Hindlimb muscle (tissue), 1 donor: ENCODE measurements around the gene CNGA2. TPM values are rescaled to one million over a fixed set of nuclear protein-coding genes. Genes with fewer than 3 reads are reported as not detected.
"Not testable (repeated sequence)": the region's sequence is repeated elsewhere in the genome, so short reads cannot be mapped to it uniquely, and the experiment has no call there.

Source experiments
- DNase-seq: peaks from one replicate; pipeline ENCODE4 v3.0.0-alpha.2; 2013
- polyA plus RNA-seq: library from polyadenylated mRNA; unstranded; fragments of 120-200 nt; gene quantifications from one replicate; pipeline ENCODE4 v1.2.1, GENCODE V29; 2013; ENCODE audit not compliant: insufficient read length

The CNGA2 gene
- not detected for polyA plus RNA-seq

DNA sequence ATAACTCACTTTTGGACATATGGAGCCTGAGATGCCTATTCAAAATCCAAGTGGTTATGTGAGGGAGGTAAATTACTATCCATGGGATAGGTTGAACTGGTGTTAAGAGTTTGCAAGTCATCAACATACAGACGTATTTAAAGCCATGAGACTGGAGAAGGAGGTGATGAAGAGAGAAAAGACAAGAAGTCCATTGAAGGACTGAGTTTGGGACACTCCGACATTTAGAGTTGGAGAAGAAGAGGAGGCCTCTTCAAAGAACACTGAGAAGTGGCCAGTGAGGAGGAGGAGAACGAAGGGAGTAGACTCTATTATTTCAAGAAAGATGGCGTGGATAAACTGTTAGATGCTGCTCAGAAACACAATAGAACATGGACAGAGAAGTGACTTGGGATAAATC lies at the start of gene CNGA2:
Gene CNGA2, plus strand, starts transcription at position 301 of the 400 bp plus-strand sequence. CDS start 3,738 bp downstream, outside the sequence.
- no peak for DNase-seq

DNA sequence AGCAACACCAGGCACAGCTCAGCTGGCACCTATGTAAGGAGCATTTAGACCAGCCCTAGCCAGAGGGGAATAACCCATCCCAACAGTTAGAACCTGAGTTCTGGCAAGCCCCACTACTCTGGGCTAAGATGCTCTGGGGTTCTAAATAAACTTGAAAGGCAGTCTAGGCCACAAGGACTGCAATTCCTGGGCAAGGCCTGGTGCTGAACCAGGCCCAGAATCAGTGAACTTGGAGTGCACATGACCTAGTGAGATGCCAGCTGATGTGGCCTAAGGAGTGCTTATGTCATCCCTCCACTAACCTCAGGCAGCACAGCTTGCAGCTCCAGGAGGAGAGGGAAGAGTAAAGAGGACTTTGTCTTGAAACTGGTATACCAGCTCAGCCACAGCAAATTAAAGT lies 46.9 kb upstream of the CNGA2 start:
- DNase-seq, result no peak

DNA sequence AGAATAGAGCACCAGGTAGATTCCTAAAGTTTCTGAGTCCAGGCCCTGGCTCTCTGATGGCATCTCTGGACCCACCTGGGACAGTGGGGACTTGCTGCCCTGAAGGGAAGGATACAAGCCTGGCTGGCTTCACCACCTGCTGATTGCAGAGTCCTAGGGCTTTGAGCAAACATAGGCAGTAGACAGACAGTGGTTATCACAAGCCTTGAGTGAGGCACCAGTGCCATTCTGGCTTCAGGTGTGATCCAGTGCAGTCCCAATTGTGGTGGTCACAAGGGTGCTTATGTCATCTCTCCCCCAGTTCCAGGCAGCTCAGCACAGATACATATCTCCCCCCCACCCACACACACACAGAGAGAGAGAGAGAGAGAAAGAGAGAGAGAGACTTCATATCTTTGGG lies 45.9 kb upstream of the CNGA2 start:
- DNase-seq, result no peak

DNA sequence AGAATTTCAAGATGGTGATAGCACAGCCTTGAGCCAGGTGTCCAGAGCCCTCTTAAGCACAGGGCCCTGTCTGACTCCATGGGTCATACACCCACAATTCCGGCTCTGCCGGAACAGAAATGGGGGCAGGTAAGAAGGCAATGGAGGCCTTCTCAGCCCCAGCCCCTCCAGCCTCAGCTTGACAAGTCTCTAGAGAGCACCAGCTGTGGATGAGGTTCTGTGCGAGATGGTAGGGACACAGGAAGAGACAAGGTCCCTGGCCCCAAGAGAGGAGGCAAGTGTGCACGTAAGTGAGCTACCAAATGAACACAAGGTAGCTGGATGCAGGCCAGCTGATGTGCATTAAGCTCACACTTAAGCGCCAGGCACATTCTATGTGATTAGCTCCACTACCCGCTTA lies 41.7 kb upstream of the CNGA2 start:
- no peak for DNase-seq

DNA sequence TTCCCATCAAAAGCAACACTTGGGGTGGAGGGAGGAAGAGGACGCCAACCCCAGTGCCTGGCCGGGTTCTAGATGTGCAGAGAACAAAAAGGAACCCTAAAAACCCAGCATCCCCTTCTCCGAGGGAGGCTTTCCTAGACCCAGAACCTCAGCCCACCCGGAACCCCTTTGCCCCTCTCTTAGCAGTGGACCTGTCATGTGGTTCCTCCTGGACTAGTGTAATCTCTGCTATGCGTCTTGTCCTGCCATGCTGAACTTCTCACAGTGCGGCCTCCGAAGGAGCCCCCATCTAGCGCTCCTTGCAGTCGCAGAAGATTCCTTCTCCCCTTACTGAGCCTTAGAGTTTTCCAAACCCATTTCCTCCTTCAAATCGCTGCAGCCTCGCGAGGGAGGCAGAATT lies 40.4 kb upstream of the CNGA2 start:
- DNase-seq, result no peak

DNA sequence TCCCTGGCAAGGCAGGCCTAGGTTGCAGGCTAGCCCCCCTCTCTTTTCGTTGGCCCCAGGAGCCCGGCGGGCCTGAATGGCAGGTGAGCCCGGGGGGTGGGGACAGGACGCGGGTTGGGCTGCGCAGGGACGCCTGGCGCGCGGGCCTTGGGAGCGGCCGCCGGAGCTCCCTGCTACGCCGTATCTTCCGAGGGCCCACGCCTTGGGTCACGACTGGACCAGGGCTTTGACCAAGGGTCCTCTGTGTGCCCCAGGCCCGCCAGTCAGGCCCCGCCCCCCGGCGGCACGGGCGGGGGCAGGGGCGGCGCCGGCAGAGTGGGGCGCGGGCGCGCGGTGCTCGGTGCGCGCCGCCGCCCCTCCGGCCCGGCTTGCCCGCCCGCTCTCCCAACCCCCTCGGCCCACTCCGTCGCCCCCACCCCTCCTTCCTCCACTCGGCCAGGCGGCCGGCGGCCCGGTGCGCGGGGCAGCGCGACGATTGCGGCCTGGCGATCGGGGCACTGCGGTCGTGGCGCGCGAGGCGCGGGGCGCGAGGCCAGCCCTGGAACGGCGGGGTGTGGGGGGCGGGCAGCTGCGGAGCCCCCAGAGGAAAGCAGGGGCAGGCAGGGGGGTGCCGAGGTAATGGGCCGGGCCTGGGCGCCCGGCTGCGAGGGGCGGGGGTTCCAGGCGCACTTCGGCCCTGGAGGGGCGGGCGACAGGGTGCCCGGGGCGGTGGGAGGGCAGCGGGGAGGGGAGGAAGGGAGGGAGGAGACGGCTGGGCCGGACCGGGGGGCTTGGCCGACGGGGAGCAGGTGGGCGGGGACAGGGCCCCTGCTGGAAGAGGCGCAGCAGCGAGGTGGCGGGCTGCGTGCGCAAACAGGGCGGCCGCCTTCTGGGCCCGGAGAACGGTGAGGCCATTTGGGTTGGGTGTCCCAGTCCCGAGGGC lies 39.6 kb upstream of the CNGA2 start, which contains the start of gene PRRG3:
Gene PRRG3, plus strand, starts transcription at position 798 of the 922 bp plus-strand sequence. CDS start 3,357 bp downstream, outside the sequence.
- peak; percentile 62 for DNase-seq

DNA sequence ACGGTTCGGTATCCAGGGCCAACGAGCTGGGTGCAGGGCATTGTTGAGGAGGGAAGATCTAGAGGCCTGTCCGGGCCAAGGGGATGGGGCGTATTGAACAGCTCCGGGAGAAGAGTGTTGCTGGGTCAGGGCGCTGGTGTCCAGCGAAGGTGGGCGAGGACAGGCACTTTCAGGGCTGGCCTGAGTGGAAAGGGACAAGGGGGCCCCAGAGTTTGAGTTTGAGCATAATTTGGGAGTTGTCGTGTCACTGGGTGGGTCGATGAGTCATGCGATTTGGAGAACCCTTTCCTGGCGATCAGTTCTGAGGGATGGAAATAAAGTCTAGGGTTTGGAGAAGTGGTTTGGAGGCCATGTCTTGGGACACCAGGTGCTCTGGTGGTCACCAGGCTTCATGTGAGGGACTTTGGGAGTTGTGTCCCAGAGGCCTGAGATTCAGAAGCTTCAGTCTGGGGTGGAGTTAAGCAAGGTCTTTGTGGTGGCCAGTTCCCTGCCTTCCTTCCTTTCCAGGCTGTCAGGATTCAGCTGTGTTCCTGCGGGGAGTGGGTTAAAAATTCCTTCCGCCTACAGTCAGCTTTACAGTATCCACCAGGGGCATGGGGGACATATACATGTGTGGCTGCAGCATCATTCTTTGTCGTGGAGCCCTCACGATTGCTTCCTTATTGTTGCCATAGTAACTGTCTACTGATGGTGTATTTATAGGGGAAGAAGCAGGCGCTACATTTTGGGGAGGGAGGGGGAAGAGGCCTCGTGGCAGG lies 38.8 kb upstream of the CNGA2 start:
- peak; percentile 44 for DNase-seq

DNA sequence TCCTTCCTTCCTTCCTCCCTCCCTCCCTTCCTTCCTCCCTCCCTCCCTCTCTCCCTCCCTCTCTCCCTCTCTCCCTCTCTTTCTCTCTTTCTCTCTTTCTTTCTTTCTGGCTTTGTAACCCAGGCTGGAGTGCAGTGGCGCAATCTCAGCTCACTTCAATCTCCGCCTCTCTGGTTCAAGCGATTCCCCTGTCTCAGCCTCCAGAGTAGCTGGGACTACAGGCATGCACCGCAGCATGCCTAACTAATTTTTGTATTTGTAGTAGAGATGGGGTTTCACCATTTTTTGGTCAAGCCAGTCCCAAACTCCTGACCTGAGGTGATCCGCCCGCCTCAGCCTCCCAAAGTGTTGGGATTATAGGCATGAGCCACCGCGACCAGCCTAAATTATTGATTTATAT lies 37.5 kb upstream of the CNGA2 start:
- DNase-seq, result not testable (repeated sequence)

DNA sequence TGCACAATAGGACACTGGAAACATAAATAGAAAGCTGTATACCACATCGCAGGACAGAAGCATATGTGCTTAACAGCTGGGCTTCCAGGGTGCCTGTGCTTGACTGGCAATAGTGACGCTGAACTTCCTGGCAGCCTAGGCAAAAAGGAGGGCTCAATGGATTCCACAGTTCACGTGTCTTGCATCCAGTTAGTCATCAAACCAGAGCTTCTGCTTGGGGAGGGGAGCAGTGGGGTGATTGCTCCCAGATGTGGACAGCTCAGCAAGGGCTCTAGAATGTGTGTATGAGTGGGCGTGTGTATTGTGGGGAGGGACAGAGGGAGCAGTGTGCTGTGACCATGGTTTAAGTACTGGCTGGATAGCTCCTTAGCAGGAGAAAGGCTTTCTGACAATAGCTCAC lies 37.0 kb upstream of the CNGA2 start:
- peak; percentile 81 for DNase-seq

DNA sequence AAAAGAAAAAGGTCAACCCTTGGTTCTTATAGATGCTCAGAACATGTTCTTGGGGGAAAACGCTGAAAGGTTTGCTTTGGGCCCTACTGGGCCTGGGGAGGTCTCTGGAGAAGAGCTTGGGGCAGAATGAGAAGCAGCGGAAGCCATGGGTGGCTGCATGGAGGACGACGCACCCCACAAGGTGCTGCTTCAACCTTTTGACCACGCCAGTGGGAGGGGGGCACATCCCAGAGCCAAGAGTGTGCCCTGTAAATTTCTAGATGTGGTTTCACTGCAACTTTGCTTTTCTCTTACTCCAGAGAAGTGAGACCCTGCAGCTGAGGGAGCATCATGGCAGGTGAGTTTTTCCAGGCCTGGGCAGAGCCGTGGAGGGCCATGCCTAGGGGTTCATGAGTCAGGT lies 36.1 kb upstream of the CNGA2 start:
- DNase-seq, result no peak

DNA sequence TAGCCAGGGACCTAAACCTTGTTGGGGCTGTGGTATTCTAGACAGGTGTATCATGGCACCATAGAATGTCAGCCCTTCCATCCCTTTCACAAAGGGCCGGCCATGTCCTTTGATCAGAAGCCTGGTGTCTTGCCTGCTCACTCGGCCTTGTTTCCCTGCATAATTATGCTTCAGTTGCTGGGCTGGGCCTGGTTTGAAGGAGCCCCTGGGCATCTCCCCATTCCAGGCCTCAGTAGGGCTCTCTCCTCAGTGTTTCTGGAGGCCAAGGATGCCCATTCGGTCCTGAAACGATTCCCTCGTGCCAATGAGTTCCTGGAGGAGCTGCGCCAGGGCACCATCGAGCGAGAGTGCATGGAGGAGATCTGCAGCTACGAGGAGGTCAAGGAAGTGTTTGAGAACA lies 34.8 kb upstream of the CNGA2 start:
- DNase-seq, result no peak

DNA sequence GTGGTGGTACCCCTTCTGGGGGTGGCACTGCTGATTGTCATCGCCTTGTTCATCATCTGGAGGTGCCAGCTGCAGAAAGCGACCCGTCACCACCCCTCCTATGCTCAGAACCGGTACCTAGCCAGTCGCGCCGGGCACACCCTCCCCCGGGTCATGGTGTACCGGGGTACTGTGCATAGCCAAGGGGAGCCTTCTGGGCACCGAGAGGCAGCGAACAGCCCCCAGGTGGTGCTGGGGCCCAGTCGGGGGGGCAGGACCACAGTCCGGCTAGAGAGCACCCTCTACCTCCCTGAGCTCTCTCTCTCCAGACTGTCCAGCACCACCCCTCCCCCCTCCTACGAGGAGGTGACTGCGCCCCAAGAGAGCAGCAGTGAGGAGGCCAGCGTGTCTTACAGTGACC lies 34.0 kb upstream of the CNGA2 start:
- DNase-seq, result no peak

DNA sequence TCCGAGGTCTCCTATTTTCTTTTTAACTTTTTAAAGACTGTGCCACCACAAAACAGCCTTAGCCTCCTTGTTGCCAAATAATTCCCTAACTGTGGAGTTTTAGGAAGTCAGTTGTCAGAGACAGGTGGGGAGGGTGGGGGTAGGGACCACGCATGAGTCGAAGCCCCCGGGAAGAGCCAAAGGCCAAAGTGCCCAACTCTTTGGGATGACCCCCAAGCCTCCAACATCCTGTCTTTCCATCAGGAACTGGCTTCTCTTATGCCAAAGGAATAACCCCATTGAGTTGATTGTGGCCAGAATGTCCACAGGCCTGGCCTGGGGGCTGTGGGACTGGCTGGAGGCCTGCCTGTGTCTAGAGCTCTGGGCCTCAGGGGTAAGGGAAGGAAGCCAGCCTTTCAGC lies 33.5 kb upstream of the CNGA2 start:
- no peak for DNase-seq

DNA sequence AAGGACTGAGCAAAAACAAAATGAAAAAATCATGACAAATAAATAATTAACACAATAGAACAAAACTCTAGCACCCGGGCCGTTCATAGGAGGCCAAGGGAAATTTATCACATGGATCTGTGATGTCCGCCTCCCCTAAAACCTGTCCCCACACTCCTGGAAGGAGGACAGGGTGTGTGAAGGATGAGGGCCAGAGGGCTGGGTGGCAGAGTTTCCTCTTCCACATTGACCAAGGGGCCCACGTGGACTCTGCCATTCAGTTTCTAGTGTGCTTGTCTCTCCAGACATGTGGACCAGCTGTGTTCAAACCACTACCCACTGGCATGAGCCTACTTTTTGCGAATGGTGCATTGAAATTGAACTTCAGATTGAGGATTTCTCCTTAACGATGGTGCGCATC lies 33.0 kb upstream of the CNGA2 start:
- DNase-seq, result no peak

DNA sequence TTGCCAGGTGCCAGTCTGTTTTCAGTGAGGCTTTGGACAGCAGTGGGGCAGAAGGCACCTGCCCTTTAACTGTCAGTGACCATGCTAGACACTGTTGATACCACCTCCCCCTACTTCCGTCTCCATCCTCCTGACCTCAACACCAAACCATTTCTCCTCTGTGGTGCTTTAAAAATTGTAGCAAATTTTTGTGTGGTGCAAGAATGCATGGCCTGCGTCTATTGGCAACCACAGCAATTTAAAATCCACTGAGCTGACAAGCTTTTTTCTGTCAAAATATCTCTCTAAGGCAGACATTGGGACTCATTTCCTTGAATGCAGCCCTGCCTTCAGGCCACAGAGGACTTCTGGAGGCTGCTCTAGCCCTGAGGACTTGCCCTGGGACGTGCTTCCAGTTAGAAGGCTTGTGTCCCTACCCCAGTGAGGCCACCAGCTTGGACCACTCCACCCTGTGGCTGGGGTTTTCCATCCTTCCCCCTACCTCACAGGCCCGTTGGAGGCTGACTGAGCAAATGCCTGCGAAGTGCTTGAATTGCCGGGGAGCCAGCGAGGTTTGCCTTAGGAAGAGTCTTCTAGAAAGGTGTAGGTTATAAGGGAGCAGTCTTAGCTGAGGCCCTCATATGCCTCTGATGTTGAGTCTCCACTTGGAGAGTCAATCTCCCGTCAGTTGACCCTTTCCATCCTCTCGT lies 32.4 kb upstream of the CNGA2 start:
- DNase-seq, result no peak

DNA sequence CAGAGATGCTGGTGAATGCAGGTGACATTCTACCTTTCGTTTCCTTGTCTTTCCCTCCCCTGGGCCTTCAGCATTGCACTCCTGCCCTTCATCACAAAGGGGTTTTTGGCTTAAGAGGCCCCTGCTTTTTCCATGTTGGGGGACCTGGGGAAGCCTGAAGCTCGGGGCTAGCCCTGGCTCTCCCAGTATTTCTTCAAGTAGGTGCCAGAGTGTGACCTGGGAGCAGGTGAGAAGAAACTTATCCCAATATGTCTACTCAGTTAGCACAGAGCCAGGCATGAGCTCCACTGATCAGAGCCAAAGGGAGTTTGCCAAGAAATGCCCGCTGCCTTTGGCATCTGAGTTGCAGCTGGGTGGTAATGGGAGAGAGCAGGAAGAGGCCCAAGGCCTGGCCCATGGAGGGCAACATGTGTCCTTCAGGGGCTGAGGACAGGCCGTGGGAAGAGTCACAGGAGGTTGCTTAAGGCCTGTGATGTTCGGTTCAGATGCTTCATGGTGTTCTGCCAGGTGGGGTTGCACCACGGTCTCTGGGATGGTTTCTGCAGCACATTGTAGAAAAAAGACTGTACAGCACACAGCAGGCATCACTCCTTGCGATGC lies 31.7 kb upstream of the CNGA2 start:
- DNase-seq, result no peak

DNA sequence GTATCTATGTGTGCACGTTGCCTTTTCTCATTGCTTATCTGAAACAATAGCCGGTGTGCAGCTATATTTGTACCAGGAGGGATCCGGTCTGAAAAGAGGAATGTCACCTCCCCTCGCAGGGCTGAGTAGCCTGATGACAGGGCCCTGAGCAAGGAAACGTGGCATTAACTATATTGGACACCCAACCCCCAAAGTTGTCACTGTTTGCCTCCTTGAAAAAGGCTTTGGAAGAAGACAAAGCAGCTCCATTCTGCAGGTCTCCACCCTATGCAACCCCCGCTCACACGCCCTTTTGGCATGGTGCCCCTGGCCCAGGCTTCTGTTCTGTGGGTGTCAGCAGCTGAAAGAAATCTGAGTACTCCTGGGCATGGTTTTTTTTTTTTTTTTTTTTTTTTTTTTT lies 31.1 kb upstream of the CNGA2 start:
- DNase-seq, result peak; percentile 75

DNA sequence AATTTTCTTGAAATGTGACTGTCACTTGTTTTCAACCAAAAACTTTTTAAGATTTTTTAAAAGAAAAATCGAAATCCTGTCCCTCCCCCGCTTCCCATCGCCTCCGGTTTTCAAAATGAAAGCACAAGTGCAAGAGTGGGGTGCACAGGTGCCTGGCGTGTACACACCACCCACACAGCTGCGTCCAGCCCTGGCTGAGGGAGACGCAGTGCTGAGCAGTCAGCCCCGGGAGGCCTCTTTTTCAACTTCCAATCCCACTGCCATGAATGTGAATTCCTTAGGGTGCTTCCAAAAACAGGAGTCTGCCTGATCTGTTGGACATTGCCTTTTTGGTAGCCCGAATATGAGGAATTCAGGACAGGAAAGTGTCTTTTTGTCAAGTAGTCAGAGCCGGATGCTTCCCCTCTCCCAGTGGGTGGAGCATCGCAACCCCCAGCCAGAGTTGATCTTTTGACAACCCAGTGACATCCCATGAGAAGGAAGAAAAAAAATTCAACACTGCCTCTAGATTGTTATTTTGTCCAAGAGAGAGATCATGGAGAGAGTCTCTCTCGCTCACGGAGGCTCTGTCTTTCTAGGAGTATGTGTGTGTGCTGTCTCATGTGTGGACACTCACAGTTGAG lies 30.4 kb upstream of the CNGA2 start:
- no peak for DNase-seq

DNA sequence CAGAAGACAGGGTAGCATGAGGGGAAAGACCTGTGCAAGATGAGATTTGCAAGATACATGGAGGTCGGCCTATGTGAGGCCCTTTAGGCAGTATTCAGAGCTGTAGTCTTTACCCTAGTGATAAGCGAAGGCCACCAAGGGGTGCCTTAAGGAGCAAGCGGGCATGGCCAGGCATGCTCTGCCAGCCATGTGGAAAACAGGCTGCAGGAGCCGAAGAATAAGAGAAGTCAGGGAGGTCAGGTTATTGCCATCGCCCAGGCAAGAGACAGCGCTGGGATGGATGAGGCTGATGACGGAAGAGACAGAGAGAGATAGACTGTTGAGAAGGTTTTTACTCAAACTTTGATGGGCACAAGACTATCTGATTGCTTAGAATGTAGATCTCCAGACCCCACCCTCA lies 25.7 kb upstream of the CNGA2 start:
- DNase-seq, result no peak

DNA sequence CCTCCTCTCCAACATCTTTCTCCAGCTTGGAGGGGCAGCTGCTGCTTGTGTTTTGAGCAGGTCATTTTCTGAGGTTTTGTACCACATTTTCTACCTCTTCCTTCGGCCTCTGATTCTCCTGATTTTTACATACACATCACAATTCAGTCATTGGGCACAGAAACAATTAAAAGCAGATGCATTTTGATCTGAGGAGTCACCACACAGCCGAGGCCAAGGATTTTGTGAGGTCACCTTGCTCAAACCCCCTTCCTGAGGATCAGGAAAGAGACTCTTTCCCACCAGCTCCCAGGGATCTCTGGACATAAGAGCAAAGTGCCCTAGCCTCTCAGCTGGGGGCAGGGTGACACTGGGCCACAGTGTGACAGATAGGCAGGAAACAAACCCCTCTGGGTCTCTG lies 24.1 kb upstream of the CNGA2 start:
- no peak for DNase-seq

DNA sequence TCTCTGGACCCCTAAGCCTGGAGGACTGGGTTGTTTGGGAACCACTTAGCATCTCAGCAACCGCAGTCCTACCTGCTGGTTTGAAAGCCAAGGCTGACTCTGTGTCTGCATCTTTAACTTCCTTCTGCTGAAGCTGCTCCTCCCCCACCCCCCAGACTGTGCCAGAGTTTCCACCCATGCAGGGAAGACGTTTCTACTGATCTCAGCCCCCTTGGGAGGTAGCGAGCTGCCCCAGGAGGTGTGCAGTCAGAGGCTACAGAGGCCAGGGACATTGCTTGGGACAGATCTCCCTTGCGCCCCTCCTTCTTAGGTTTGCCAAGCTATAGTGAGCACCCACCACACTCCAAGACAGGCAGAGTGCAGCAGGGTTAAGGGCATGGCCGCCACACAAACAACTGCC lies 23.4 kb upstream of the CNGA2 start:
- no peak for DNase-seq

DNA sequence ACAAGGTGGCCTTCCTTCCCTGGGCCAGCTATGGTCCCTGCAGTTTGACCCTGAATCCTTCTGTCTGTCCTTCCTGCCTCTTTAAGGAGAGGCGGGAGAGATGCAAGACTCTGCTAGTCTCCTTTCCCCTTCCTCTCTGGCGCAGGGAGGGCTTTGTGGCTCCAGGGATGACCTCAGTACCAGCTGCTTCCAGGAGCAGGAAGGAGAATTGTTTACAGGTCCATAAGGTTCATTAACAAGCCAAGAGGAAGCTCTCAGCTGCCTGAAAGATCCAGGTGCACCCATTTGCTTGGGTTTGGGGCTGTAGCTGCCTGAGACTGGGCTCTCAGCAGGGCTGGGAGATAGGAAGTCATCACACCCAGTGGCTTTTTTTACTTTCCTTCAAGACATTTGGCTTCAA lies 22.8 kb upstream of the CNGA2 start:
- DNase-seq, result peak; percentile 67
